ENCODE data around the gene TMCO6.
A peak's percentile ranks its signal among the peaks of the same experiment; 100 is the strongest.

TMCO6 gene

DNA sequence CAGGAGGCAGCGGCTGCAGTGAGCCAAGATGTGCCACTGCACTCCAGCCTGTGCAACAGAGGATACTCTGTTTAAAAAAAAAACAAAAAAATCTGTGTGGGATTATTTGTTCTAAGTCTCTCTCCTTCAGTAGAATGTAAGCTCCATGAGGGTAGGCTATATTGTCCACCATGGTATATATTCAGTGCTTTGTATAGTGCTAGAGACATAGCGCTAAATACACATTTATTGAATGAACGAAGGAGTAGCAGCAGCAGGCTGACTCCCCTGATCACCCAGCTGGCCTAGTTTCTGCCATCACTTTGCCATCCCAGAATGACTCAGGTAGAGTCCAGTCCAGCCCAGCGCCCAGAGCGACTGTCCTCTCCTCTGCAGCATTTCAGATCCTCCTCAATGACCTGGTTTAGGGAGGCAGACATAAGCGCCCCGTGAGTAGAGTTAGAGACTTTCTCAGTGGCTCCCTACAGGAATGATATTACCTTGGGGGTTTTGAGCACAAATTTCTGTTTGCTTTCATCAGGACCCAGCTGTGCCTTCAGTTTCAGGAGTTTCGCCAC is 51.2 kb downstream of the TMCO6 start:
- H3K9me3 ChIP-seq (ENCODE audit: insufficient read depth, low read length, severe bottlenecking): no peaks in the 10 kb centered on the region
- H3K27me3 ChIP-seq (ENCODE audit: insufficient read depth, low read length, poor library complexity): no peaks in the 10 kb centered on the region
- H2AFZ ChIP-seq (ENCODE audit: low read depth, low read length): peak overlapping the region; percentile 85
- H3K4me1 ChIP-seq (ENCODE audit: insufficient read depth, low read length): peaks cover 42% of the 10 kb centered on the region
- H3K9ac ChIP-seq (ENCODE audit: low read depth, low read length): peak overlapping the region; percentile 95
- ATAC-seq (ENCODE audit: insufficient read depth, low read depth) (no peak), DNase-seq (no peak)
- H3K27ac ChIP-seq (ENCODE audit: low read length): peak overlapping the region; percentile 83
- peak overlapping the region; percentile 81 to 99; a peak in 3 of 4 replicates for H3K4me3 ChIP-seq (ENCODE audit: low read depth in 1 of 2, low read length in 2 of 2)
- H3K36me3 ChIP-seq (ENCODE audit: insufficient read depth, low read length): peaks cover 61% of the 10 kb centered on the region
- H3K79me2 ChIP-seq (ENCODE audit: insufficient read depth, low read length): peaks cover 60% of the 10 kb centered on the region
- peak overlapping the region; percentile 96 for H3K4me2 ChIP-seq (ENCODE audit: insufficient read depth, low read length)
- TF ChIP-seq EZH2 (IDR thresholded peaks at IDR 0.05; ENCODE audit: borderline replicate concordance, low read depth, low read length, severe bottlenecking): no peak
- TF ChIP-seq, protein P1, sequence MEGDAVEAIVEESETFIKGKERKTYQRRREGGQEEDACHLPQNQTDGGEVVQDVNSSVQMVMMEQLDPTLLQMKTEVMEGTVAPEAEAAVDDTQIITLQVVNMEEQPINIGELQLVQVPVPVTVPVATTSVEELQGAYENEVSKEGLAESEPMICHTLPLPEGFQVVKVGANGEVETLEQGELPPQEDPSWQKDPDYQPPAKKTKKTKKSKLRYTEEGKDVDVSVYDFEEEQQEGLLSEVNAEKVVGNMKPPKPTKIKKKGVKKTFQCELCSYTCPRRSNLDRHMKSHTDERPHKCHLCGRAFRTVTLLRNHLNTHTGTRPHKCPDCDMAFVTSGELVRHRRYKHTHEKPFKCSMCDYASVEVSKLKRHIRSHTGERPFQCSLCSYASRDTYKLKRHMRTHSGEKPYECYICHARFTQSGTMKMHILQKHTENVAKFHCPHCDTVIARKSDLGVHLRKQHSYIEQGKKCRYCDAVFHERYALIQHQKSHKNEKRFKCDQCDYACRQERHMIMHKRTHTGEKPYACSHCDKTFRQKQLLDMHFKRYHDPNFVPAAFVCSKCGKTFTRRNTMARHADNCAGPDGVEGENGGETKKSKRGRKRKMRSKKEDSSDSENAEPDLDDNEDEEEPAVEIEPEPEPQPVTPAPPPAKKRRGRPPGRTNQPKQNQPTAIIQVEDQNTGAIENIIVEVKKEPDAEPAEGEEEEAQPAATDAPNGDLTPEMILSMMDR (IDR thresholded peaks at IDR 0.05; ENCODE audit: borderline replicate concordance, extremely low read depth, low read length, poor library complexity, severe bottlenecking): no peak
- H4K20me1 ChIP-seq (ENCODE audit: insufficient read depth, low read length): no peaks in the 10 kb centered on the region

DNA sequence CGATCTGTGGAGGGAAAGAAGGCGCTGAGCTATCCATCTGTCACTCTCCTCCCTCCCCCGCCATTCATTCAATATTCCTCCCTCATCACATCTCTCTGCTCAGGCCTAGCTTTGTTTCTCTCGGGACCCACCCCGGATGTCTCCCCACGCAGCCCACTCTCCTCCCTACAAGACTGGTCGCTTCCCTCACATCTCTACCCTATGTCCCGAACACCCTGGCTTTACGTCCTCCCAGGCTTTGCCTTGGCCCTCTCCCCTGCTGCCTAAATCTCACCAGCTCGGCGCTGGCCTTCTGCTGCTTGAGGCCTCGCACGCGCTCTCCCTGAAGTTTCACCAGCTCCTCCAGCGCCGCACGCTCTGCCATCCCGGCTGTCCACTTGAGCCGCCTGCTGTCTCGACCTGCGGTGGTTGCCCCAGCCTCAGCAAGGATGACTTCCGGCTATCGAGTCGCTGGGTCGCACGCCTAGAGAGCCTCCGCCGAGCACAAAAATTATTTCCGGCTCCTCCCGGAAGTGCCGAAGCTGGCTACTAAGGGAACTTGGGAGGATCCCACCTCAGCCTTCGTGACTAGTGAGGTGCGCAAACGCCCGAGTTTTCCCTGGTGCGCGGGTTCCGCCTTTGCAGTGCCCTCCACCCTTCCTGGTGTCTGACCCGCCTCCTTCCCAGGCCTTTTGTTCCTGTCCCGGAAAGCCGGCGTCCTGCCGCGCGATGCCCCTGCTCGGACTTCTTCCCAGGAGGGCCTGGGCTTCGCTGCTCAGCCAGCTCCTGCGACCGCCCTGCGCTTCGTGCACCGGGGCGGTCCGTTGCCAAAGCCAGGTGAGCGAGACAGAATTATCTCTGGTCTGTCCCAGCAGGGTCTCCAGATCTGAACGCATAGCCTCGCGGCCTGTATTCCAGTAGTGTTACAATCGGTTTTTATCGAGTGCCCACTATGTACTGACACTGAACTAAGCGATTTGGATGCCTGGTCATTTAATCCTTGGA is 52.0 kb downstream of the TMCO6 start, which contains the start of the genes HARS1 and HARS2:
Gene HARS1 (minus strand): TSS at position 430 of the 984 bp plus-strand sequence. CDS start 66 bp downstream, at position 364.
Gene HARS2 (plus strand): TSS at position 515 of the 984 bp plus-strand sequence. CDS start 194 bp downstream, at position 709.
- Histone ChIP-seq H4K20me1 (ENCODE audit: insufficient read depth, low read length) (no peaks in the 10 kb centered on the region), H3K9ac (ENCODE audit: low read depth, low read length) (peak within 1 kb of the TSS; percentile 95), H3K9me3 (ENCODE audit: insufficient read depth, low read length, severe bottlenecking) (no peaks in the 10 kb centered on the region), H3K27me3 (ENCODE audit: insufficient read depth, low read length, poor library complexity) (no peaks in the 10 kb centered on the region), H3K4me3 (ENCODE audit: low read depth in 1 of 2, low read length in 2 of 2) (peak within 1 kb of the TSS; percentile 81 to 99), H3K4me2 (ENCODE audit: insufficient read depth, low read length) (peak within 1 kb of the TSS; percentile 96), H3K4me1 (ENCODE audit: insufficient read depth, low read length) (peaks cover 42% of the 10 kb centered on the region), H3K79me2 (ENCODE audit: insufficient read depth, low read length) (peaks cover 60% of the 10 kb centered on the region), H3K27ac (ENCODE audit: low read length) (peak within 1 kb of the TSS; percentile 83), H2AFZ (ENCODE audit: low read depth, low read length) (peak within 1 kb of the TSS; percentile 85), H3K36me3 (ENCODE audit: insufficient read depth, low read length) (peaks cover 68% of the 10 kb centered on the region)
- no peak for TF ChIP-seq EZH2 (IDR thresholded peaks at IDR 0.05; ENCODE audit: borderline replicate concordance, low read depth, low read length, severe bottlenecking)
- TF ChIP-seq, protein P1 (IDR thresholded peaks at IDR 0.05; ENCODE audit: borderline replicate concordance, extremely low read depth, low read length, poor library complexity, severe bottlenecking): no peak
- DNase-seq (peak; percentile 89), ATAC-seq (ENCODE audit: insufficient read depth, low read depth) (peak; percentile 98)

DNA sequence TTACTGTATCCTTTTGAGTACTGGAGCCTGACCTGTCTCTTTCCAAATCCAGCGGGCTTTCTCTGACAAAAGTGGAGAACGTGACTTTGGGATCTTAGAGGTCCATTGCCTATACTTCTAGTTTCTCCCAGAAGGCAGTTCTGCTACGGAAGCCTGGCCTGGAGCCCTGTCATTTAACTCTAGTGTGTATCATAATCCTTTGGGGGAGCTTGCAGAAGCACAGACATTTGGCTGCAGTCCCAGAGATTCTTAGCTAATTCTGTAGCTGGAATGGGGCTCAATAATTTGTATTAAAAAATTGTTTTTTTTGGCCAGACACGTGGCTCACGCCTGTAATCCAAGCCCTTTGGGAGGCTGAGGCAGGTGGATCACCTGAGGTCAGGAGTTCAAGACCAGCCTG is 55.0 kb downstream of the TMCO6 start:
- no peak overlapping the region for H3K27ac ChIP-seq (ENCODE audit: low read length)
- no peak overlapping the region for H3K4me3 ChIP-seq (ENCODE audit: low read depth in 1 of 2, low read length in 2 of 2)
- H2AFZ ChIP-seq (ENCODE audit: low read depth, low read length): no peak overlapping the region
- TF ChIP-seq, protein P1 (IDR thresholded peaks at IDR 0.05; ENCODE audit: borderline replicate concordance, extremely low read depth, low read length, poor library complexity, severe bottlenecking): no peak
- TF ChIP-seq EZH2 (IDR thresholded peaks at IDR 0.05; ENCODE audit: borderline replicate concordance, low read depth, low read length, severe bottlenecking): no peak
- no peaks in the 10 kb centered on the region for H3K27me3 ChIP-seq (ENCODE audit: insufficient read depth, low read length, poor library complexity)
- peaks cover 32% of the 10 kb centered on the region for H3K4me1 ChIP-seq (ENCODE audit: insufficient read depth, low read length)
- no peak for DNase-seq
- H3K9me3 ChIP-seq (ENCODE audit: insufficient read depth, low read length, severe bottlenecking): no peaks in the 10 kb centered on the region
- H3K79me2 ChIP-seq (ENCODE audit: insufficient read depth, low read length): peaks cover 51% of the 10 kb centered on the region
- no peaks in the 10 kb centered on the region for H4K20me1 ChIP-seq (ENCODE audit: insufficient read depth, low read length)
- H3K36me3 ChIP-seq (ENCODE audit: insufficient read depth, low read length): peaks cover 72% of the 10 kb centered on the region
- H3K9ac ChIP-seq (ENCODE audit: low read depth, low read length): no peak overlapping the region
- no peak for ATAC-seq (ENCODE audit: insufficient read depth, low read depth)
- no peak overlapping the region for H3K4me2 ChIP-seq (ENCODE audit: insufficient read depth, low read length)
